HG03175 (cell line): ENCODE data around the gene XYLB.
"Not testable (repeated sequence)": the region's sequence is repeated elsewhere in the genome, so short reads cannot be mapped to it uniquely, and the experiment has no call there.

ENCODE experiments used
- ATAC-seq: cut with Tn5 transposase; IDR thresholded peaks from one replicate; pipeline ENCODE4 v1.9.1; 2021; ENCODE audit warnings: mild to moderate bottlenecking, moderate library complexity; ENCODE audit not compliant: unreplicated experiment

Gene XYLB

DNA sequence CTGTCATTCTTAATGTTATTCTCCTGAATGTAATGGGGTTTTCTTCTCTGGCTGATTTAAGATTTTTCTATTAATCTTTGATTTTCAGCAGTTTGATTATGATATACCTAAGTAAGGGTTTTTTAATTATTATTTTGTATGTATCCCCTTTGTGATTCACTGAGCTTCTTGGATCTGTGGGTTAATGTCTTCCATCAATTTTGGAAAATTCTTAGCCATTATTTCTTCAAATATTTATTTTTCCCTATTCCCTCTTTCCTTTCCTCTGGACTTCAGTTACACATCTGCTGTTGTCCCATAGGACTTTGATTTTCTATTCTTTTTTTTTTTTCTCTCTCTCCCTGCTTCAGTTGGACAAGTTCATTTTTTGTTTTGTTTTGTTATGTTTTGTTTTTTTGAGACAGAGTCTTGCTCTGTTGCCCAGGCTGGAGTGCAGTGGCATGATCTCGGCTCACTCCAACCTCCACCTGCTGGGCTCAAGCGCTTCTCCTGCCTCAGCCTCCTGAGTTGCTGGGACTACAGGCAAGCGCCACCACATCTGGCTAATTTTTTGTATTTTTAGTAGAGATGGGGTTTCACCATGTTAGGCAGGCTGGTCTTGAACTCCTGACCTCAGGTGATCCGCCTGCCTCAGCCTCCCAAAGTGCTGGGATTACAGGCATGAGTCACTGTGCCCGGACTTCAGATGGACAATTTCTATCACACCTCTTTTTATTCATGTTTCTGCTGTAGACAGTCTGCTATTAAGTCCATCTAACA, 40.6 kb downstream of the XYLB start:
- no peak for ATAC-seq

DNA sequence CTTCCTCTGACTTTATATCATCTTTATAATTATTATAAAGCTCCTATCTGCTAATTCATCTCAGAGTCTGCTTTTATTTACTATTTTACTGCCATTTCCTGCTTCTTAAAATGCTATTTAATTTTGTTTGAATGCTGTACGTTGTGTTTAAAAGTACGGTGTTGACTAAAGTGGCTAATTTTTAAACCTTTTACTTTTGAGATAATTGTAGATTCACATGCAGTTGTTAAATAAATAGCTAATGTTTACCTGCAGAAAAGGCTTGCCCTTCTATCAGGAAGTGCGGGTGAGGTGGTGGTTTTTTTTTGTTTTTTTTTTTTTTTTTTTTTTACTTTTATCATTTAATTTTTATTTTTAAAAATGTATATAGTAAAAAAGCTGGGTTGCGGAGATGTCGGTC, 41.3 kb downstream of the XYLB start:
- no peak for ATAC-seq

DNA sequence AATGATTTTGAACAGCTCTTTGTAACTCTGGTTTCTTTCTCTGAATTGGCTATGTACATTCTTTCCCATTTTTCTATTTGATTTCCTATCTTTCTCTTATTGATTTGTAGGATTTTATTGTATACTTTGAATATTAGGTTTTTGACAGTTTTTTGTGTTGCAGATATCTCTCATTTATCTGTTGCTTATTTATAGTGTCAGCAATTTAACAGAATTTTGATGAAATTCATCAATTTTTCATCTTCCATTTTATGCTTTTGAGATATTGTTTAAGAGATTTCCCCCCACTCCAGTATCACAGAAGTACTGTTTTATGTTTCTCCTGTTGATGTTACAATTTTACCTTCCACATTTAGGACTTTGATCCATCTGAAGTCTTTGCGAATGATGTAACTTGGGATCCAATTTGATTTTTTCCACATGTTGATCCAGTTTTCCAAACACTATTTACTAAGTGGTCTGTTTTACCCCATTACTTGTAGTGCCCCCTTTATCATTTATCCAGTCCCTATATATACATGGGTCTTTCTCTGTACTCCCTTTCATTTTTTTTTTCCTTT, 46.1 kb downstream of the XYLB start:
- ATAC-seq: no peak

DNA sequence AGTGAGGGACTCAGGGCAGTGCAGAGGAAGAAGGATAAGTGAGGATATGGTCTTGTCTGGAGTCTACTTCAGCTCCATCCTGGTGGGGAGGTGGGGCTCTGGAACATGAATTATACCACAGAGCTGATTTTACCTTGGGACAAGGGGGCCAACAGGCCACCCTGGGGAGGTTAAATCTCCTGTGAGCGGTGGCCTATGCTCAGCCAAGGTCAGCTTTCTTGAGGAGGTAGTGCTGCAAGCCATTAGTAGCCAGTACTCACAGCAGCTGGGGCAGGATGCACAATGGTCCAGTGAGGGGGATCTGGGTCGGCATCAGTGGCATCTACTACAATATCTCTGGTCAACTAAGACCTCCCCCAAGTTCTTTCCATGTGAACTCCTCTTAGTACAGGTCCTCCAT, 49.7 kb downstream of the XYLB start:
- ATAC-seq: no peak

DNA sequence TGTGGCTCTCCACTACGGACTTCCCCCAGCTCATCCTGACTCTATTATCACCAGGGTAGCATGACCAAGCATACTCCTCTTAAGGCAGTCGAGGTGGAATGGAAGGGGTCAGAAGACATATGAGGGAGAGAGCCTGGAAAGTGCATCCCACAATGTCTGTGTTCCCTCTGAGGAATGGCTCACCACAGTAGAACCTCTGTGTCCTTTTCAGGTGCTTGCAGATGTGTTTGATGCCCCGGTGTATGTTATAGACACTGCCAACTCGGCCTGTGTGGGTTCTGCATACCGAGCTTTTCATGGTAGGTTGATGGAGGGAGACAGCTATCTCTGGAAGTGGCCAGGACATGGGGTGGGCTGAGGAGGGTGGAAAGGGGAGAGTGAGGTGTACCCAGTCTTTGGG, 50.3 kb downstream of the XYLB start:
- no peak for ATAC-seq

DNA sequence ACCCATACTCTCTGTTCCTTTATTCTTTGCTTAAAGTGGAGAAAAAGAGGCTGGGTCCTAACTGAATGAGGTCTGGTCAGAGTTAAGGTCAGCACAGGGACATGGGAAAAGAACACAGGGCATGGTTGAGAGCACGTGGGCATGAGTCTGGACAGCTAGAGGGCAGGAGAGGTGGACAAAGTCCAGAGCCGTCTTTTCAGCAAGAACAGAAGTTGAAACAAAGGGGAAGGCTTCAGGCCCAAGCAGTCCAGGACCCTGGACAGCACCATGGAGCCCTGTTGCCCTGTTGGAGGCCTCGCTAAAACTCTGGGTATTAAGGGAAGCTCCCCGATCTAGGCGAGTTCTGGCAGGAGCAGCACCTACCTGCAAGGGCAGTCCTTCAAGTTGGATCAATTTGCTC, 50.7 kb downstream of the XYLB start:
- ATAC-seq: no peak

DNA sequence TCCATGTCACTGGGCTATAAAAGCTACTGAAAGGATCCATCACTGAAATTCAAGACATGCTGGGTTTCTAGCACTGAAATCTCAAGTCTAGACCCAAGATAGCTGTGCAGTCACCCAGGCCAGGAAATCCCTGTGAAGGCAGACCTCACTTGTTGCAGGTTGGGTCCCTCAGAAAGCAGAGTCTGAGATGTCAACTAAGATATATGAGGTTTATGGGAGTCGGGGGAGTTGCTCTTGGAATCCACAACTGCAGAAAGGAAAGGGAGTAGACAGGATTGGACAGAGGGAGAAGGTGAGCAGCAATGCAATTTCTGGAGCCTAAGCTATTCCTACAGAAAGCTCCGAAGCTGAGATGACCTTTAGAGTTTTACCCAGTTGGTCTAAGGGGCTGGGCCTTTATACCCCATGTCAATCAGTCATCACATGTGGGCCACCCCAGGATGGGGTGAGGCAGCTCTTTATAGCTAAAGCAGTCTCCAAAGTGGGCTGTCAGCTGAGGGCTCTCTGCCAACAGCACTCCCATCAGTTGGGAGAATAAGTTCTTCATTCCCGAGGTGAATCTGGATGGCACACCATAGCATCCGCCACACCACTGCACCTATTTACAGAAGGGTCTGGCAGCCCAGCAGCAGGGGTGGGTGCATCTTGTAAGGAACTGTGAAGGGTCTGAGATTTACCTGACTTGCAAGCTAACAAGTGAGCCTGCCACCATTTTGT, 54.8 kb downstream of the XYLB start:
- ATAC-seq: no peak

DNA sequence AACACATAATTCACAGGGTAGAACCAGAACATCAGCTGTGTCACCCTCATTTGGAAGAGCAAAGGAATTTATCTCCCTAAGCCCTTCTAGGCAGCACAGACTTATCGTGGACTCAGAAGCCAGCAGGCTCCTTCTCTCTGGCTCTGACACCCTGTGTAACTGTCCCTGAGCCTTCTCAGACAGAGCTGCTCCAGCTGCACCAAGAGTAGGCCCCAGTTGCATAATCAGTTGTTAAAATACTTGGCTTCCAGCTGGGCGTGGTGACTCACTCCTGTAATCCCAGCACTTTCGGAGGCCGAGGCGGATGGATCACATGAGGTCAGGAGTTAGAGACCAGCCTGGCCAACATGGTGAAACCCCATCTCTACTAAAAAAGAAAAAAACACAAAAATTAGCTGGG, 57.7 kb downstream of the XYLB start:
- no peak for ATAC-seq

DNA sequence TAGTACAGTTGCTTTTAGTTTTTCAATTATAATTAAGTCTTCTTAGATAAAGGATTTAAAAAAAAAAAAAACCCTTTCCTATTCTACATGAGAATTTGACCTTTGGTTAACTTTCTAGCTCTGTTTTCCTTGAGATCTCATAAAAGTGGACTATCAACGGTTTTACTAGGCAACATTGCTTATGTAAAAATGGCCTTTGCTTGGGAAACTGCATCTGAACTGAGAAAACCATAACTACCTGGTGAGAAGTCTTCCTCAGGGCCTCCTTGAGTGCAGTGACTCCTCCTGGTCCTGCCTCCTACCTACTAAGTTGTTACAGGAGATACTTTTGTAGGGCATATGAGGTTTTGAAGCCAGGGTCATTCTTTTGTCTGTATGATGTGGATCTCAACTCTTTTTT, 65.0 kb downstream of the XYLB start:
- ATAC-seq: no peak

DNA sequence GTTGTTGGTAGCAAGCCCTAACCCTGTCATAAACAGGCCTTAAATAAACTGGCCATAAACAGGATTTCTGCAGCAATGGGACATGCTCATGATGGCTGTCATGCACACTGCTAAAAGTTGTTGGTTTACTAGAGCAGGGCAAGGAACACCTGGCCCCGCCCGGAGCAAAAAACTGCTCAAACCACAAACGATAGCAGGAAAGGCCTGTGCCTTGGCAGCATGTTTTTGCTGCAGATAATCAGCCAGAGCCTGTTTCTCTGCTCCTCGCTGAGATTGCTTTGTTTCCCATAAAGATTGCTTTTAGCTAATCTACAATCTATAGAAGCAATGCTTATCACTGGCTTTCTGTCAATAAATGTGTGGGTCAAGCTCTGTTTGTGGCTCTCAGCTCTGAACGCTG, 74.2 kb downstream of the XYLB start:
- ATAC-seq: not testable (repeated sequence)

DNA sequence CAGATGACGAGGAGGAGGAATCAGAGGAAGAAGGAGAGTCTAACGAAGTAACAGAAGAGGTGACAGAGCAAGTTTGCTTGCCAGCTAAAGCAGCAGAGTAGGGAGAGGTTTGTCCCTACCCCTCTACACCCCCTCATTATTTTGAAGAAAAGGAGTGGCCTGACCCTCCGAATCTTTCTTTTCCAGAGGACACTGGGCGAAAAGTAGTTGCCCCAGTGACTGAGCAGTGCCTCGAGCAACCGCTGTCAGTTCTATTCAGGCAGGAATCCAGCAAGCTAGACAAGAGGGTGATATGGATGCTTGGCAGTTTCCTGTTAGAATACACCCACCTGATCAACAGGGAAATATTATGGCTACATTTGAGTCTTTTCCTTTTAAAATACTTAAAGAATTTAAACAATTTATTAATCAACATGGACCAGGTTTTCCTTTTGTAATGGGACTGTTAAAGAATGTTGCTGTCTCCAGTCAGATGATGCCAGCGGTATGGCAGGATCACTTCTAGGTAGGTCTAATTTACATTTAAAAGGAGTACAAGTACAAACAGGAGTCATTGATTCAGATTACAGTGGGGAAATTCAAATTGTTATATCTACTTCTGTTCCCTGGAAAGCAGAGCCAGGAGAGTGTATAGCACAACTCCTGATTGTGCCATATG, 75.2 kb downstream of the XYLB start:
- no peak for ATAC-seq

DNA sequence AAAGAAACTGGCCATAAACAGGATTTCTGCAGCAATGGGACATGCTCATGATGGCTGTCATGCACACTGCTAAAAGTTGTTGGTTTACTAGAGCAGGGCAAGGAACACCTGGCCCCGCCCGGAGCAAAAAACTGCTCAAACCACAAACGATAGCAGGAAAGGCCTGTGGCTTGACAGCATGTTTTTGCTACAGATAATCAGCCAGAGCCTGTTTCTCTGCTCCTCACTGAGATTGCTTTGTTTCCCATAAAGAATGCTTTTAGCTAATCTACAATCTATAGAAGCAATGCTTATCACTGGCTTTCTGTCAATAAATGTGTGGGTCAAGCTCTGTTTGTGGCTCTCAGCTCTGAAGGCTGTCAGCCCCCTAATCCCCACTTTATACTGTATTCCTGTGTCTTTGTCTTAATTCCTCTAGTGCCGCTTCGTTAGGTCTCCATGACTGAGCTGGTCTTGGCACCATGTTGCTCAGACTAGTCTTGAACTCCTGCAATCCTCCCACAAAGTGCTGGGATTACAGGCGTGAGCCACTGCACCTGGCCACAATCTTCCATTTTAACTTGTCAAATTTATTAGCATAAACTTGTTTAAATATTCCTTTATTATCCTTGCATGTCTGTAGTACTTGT, 80.3 kb downstream of the XYLB start:
- not testable (repeated sequence) for ATAC-seq

DNA sequence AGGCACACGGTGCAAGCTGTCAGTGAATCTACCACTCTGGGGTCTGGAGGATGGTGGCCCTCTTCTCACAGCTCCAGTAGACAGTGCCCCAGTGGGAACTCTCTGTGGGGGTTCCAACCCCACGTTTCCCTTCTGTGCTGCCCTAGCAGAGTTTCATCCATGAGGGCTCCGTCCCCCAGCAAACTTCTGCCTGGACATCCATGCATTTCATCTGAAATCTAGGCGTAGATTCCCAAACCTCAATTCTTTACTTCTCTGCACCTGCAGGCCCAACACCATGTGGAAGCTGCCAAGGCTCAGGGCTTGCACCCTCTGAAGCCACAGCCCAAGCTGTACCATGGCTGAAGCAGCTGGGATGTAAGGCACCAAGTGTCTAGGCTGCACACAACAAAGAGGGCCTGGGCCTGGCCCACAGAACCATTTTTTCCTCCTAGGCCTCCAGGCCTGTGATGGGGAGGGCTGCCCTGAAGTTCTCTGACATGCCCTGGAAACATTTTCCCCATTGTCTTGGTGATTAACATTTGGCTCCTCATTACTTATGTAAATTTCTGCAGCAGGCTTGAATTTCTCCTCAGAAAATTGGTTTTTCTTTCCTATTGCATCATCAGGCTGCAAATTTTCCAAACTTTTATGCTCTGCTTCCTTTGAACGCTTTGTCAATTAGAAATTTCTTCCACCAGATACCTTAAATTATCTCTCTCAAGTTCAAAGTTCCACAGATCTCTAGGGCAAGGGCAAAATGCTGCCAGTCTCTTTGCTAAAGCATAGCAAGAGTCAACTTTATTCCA, 86.5 kb downstream of the XYLB start:
- not testable (repeated sequence) for ATAC-seq

DNA sequence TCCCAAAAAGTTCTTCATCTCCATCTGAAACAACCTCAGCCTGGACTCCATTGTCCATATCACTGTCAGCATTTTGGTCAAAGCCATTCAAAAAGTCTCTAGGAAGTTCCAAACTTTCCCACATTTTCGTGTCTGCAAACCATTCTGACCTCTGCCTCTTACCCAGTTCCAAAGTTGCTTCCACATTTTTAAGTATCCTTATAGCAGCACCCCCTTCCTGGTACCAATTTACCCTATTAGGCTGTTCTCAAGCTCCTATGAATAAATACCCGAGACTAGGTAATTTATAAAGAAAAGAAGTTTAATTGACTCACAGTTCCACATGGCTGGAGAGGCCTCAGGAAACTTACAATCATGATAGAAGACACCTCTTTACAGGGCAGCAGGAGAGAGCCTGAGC, 87.1 kb downstream of the XYLB start:
- not testable (repeated sequence) for ATAC-seq

DNA sequence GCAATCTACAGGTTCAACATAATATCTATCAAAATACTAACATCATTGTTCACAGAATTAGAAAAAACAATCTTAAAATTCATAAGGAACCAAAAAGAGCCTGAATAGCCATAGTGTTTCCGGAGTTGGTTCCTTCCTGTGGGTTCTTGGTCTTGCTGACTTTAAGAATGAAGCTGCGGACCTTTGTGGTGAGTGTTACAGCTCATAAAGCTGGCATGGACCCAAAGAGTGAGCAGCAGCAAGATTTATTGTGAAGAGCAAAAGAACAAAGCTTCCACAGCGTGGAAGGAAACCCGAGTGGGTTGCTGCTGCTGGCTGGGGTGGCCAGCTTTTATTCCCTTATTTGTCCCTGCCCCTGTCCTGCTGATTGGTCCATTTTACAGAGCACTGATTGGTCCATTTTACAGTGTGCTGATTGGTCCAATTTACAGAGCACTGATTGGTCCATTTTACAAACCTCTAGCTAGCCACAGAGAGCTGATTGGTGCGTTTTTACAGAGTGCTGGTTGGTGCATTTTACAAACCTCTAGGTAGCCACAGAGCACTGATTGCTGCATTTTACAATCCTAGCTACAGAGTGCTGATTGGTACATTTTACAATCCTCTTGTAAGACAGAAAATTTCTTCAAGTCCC, 92.0 kb downstream of the XYLB start:
- not testable (repeated sequence) for ATAC-seq

DNA sequence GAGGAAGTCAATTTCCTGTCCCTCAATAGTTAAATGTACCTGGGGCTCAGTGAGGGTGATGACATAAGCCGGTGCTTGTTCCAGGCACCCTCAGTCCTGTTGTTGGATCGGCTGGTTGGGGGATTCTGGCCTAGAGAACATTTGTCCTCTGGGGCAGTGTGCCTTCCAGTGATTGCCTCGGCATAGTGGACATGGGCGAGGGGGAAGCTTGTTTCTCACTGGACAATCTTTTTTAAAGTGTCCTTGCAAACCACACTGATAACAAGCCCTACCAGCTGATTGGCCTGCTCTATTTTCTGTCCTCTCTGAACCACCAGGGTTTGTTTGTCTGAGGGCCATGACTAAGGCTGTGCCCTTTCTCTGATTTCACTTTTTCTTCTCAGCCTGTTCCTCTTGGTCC, 96.6 kb downstream of the XYLB start:
- not testable (repeated sequence) for ATAC-seq

DNA sequence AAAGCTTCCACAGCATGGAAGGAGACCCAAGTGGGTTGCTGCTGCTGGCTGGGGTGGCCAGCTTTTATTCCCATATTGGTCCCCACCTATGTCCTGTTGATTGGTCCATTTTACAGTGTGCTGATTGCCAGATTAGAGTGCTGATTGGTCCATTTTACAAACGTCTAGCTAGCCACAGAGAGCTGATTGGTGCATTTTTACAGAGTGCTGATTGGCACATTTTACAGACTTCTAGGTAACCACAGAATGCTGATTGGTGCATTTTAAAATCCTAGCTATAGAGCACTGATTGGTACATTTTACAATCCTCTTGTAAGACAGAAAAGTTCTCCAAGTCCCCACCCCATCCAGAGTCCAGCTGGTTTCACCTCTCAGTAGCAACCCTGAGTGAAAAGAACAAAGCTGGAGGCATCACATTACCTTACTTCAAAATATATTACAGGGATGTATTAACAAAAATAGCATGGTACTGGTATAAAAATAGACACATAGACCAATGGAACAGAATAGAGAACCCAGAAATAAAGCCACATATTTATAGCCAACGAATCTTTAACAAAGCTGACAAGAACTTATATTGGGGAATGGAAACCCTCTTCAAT, 99.6 kb downstream of the XYLB start:
- no peak for ATAC-seq

DNA sequence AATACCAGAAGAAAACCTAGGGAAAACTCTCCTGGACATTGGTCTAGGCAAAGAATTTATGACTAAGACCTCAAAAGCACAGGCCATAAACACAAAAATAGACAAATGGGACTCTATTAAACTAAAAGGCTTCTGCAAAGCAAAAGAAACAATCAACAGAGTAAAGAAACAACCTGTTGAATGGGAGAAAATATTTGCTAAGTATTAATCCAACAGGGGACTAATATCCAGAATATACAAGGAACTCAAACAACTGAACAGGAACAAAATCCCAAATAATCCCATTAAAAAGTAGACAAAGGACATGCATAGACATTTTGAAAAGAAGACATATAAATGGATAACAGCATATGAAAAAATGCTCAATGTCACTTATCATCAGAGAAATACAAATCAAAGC, 100.2 kb downstream of the XYLB start:
- ATAC-seq: no peak

DNA sequence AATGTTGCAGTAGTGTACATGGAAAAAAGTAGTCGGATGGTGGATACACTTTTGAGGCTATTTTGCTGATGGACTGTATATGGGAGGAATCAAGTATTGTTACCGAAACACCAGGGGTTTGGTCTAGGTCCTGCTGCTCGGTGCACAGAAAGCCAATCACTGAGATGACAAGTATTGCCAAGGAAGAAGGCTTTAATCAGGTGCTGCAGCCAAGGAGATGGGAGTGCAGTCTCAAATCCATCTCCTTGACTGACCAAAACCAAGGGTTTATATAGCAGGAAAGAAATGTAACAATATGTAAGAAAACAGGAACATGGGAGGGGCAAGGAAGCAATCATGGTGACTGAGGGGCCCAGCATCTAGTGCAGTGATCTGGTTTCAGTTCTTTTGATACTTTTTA, 104.3 kb downstream of the XYLB start:
- ATAC-seq: no peak
